Large intestine (tissue), 3 donors: ENCODE results near the gene MSANTD2. TPM values are rescaled to one million over a fixed set of nuclear protein-coding genes. Genes with fewer than 3 reads are reported as not detected.
A peak's percentile ranks its signal among the peaks of the same experiment; 100 is the strongest.

Experiments
- DNase-seq, 2 donors: peaks; one replicate each; pipeline versions ENCODE4 v3.0.0 to v3.0.0-alpha.2; 2013
- H3K27ac ChIP-seq: one replicate; pipeline ENCODE4 v1.5.1; 2013; ENCODE audit warnings: low read length
- H3K27me3 ChIP-seq: 2 replicates; pipeline ENCODE4 v1.6.1; 2013; ENCODE audit warnings: low read length; ENCODE audit not compliant: control insufficient read depth, insufficient read depth
- H3K36me3 ChIP-seq: 2 replicates; pipeline ENCODE4 v1.6.1; 2013; ENCODE audit warnings: low read length; ENCODE audit not compliant: control insufficient read depth, insufficient read depth
- H3K4me1 ChIP-seq: one replicate; pipeline ENCODE4 v1.6.1; 2013; ENCODE audit warnings: low read length; ENCODE audit not compliant: control insufficient read depth, insufficient read depth
- H3K4me3 ChIP-seq: one replicate; pipeline ENCODE4 v1.5.1; 2013; ENCODE audit warnings: low read length
- H3K9me3 ChIP-seq: one replicate; pipeline ENCODE4 v1.6.1; 2013; ENCODE audit warnings: mild to moderate bottlenecking, low read depth, low read length, moderate library complexity; ENCODE audit not compliant: control insufficient read depth
- WGBS: methylation state at CpG from one replicate; pipeline ENCODE4 v1.1.5; 2013; ENCODE audit warnings: low lambda C conversion rate; ENCODE audit not compliant: insufficient coverage; 5-methylcytosine and 5-hydroxymethylcytosine counted together
- polyA plus RNA-seq: library from polyadenylated mRNA; unstranded; fragments of 120-200 nt; gene quantifications from one replicate; pipeline ENCODE4 v1.2.1, GENCODE V29; 2013

MSANTD2 gene
- polyA plus RNA-seq, 1 donor = 23.2 TPM

GRCh38 chr11:124801636-124802312 is 1.6 kb upstream of the MSANTD2 start:
- no peak for DNase-seq
- 84% methylated on average over 3 of the region's 8 CpGs for WGBS
- H3K27ac ChIP-seq = no peak overlapping the region

GRCh38 chr11:124801014-124801413 is 808 bp upstream of the MSANTD2 start:
- H3K4me1 ChIP-seq = no peaks in the 10 kb centered on the region
- H3K27ac ChIP-seq = peak overlapping the region; percentile 97
- no peaks in the 10 kb centered on the region for H3K9me3 ChIP-seq
- WGBS = 40% methylated on average over 1 of the region's 8 CpGs
- no peaks in the 10 kb centered on the region for H3K36me3 ChIP-seq
- peak overlapping the region; percentile 84 for H3K4me3 ChIP-seq
- H3K27me3 ChIP-seq = no peaks in the 10 kb centered on the region
- no peak for DNase-seq

More at GRCh38 chr11:124801636-124802312, 1.6 kb upstream of the MSANTD2 start:
- H3K36me3 ChIP-seq = no peaks in the 10 kb centered on the region
- H3K9me3 ChIP-seq = no peaks in the 10 kb centered on the region
- H3K4me1 ChIP-seq = no peaks in the 10 kb centered on the region
- H3K27me3 ChIP-seq = no peaks in the 10 kb centered on the region
- H3K4me3 ChIP-seq = no peak overlapping the region

- no peaks in the 10 kb centered on the region for H3K4me1 ChIP-seq
- peak overlapping the region; percentile 97 for H3K27ac ChIP-seq
- no peaks in the 10 kb centered on the region for H3K9me3 ChIP-seq
- H3K36me3 ChIP-seq = no peaks in the 10 kb centered on the region
- H3K27me3 ChIP-seq = no peaks in the 10 kb centered on the region
- peak; percentile 9 to 63 for DNase-seq
- no CpG with 5 or more reads among the region's 83 CpGs for WGBS
- peak overlapping the region; percentile 84 for H3K4me3 ChIP-seq
These were observed 619 bp downstream of the MSANTD2 start for GRCh38 chr11:124799348-124800225.

GRCh38 chr11:124798991-124799347 is 1.2 kb downstream of the MSANTD2 start:
- Histone ChIP-seq H3K36me3 (no peaks in the 10 kb centered on the region), H3K27me3 (no peaks in the 10 kb centered on the region), H3K27ac (peak overlapping the region; percentile 54), H3K4me3 (peak overlapping the region; percentile 84), H3K9me3 (no peaks in the 10 kb centered on the region), H3K4me1 (no peaks in the 10 kb centered on the region)
- DNase-seq = peak; percentile 12 to 55
- WGBS = no CpG with 5 or more reads among the region's 8 CpGs

GRCh38 chr11:124796312-124796711 is 3.9 kb downstream of the MSANTD2 start:
- no peaks in the 10 kb centered on the region for H3K9me3 ChIP-seq
- no peaks in the 10 kb centered on the region for H3K4me1 ChIP-seq
- no peak for DNase-seq
- no peaks in the 10 kb centered on the region for H3K27me3 ChIP-seq
- H3K27ac ChIP-seq = no peak overlapping the region
- no CpG with 5 or more reads among the region's 3 CpGs for whole genome bisulfite sequencing
- H3K36me3 ChIP-seq = no peaks in the 10 kb centered on the region
- H3K4me3 ChIP-seq = no peak overlapping the region

- Histone ChIP-seq H3K9me3 (no peaks in the 10 kb centered on the region), H3K27me3 (no peaks in the 10 kb centered on the region), H3K4me3 (no peak overlapping the region), H3K36me3 (no peaks in the 10 kb centered on the region), H3K4me1 (no peaks in the 10 kb centered on the region), H3K27ac (no peak overlapping the region)
- DNase-seq = peak; percentile 16 to 32
- no CpG with 5 or more reads among the region's 2 CpGs for WGBS
These were observed 6.5 kb downstream of the MSANTD2 start for GRCh38 chr11:124793466-124794278.

GRCh38 chr11:124791626-124792341 is 8.4 kb downstream of the MSANTD2 start:
- Histone ChIP-seq H3K36me3 (no peaks in the 10 kb centered on the region), H3K4me1 (no peaks in the 10 kb centered on the region), H3K4me3 (no peak overlapping the region), H3K27me3 (no peaks in the 10 kb centered on the region), H3K27ac (no peak overlapping the region), H3K9me3 (no peaks in the 10 kb centered on the region)
- DNase-seq = no peak
- WGBS = no CpG with 5 or more reads among the region's 4 CpGs

GRCh38 chr11:124788521-124788920 is 11.7 kb downstream of the MSANTD2 start:
- H3K9me3 ChIP-seq = no peaks in the 10 kb centered on the region
- H3K4me1 ChIP-seq = no peaks in the 10 kb centered on the region
- no peaks in the 10 kb centered on the region for H3K27me3 ChIP-seq
- no peaks in the 10 kb centered on the region for H3K36me3 ChIP-seq
- no peak overlapping the region for H3K27ac ChIP-seq
- no peak overlapping the region for H3K4me3 ChIP-seq
- DNase-seq = no peak

- Histone ChIP-seq H3K4me3 (no peak overlapping the region), H3K36me3 (no peaks in the 10 kb centered on the region), H3K27me3 (no peaks in the 10 kb centered on the region), H3K4me1 (no peaks in the 10 kb centered on the region), H3K9me3 (no peaks in the 10 kb centered on the region), H3K27ac (no peak overlapping the region)
- 100% methylated on average over 1 of the region's 2 CpGs for WGBS
- DNase-seq = no peak
These were observed 16.2 kb downstream of the MSANTD2 start for GRCh38 chr11:124784051-124784450.

- H3K27ac ChIP-seq = no peak overlapping the region
- no CpG with 5 or more reads among the region's 4 CpGs for WGBS
- H3K4me1 ChIP-seq = no peaks in the 10 kb centered on the region
- H3K27me3 ChIP-seq = no peaks in the 10 kb centered on the region
- no peak for DNase-seq
- H3K9me3 ChIP-seq = no peaks in the 10 kb centered on the region
- no peak overlapping the region for H3K4me3 ChIP-seq
- no peaks in the 10 kb centered on the region for H3K36me3 ChIP-seq
These were observed 17.2 kb downstream of the MSANTD2 start for GRCh38 chr11:124783002-124783401.
